GM13976 (cell line): ENCODE measurements around the gene CCDC201.

Experiments
- DNase-seq: peaks from one replicate; pipeline ENCODE4 v3.0.0; 2012; ENCODE audit warnings: low spot score
- CTCF ChIP-seq: IDR thresholded peaks from 2 replicates; pipeline ENCODE4 v1.5.1; 2012; ENCODE audit warnings: borderline replicate concordance, mild to moderate bottlenecking; ENCODE audit not compliant: insufficient read depth; ENCODE audit errors: extremely low read depth, missing control alignments, control extremely low read depth
- in situ Hi-C: fragments of 300-500 bp; cut with MboI; formaldehyde crosslinking; loops from one replicate; pipeline ENCODE4 v1.12.0; 2022; ENCODE audit warnings: low sequenced_read_pairs, mixed read lengths, inconsistent platforms; ENCODE audit not compliant: unreplicated experiment

The CCDC201 gene

GRCh38 chr7:45881280-45881758, 8.4 kb upstream of the CCDC201 start:
- in situ Hi-C loops, result no loop called here
- DNase-seq, result no peak

GRCh38 chr7:45880433-45880860, 7.6 kb upstream of the CCDC201 start:
- no peak for DNase-seq
- in situ Hi-C loops, result no loop called here
- no peak for TF ChIP-seq CTCF

More at GRCh38 chr7:45881280-45881758, 8.4 kb upstream of the CCDC201 start:
- no peak for TF ChIP-seq CTCF

- no peak for TF ChIP-seq CTCF
- in situ Hi-C loops, result no loop called here
- DNase-seq, result no peak
Observed at GRCh38 chr7:45878457-45879144, 5.7 kb upstream of the CCDC201 start.

- DNase-seq, result no peak
- in situ Hi-C loops, result no loop called here
- no peak for TF ChIP-seq CTCF
Observed at GRCh38 chr7:45876519-45876918, 3.6 kb upstream of the CCDC201 start.

- DNase-seq, result no peak
- no peak for TF ChIP-seq CTCF
- in situ Hi-C loops, result loop anchor here (25.0 kb wide), 1 partner anchor 712 kb away; the partner anchor contains the start of gene RAMP3
Observed at GRCh38 chr7:45874408-45875131, 1.7 kb upstream of the CCDC201 start.

GRCh38 chr7:45873355-45873754, 473 bp upstream of the CCDC201 start:
- in situ Hi-C loops, result loop anchor here (25.0 kb wide), 1 partner anchor 711 kb away; the partner anchor contains the start of gene RAMP3
- no peak for TF ChIP-seq CTCF
- no peak for DNase-seq
